ENCODE data around the gene PTPRN2.

PTPRN2 gene

DNA sequence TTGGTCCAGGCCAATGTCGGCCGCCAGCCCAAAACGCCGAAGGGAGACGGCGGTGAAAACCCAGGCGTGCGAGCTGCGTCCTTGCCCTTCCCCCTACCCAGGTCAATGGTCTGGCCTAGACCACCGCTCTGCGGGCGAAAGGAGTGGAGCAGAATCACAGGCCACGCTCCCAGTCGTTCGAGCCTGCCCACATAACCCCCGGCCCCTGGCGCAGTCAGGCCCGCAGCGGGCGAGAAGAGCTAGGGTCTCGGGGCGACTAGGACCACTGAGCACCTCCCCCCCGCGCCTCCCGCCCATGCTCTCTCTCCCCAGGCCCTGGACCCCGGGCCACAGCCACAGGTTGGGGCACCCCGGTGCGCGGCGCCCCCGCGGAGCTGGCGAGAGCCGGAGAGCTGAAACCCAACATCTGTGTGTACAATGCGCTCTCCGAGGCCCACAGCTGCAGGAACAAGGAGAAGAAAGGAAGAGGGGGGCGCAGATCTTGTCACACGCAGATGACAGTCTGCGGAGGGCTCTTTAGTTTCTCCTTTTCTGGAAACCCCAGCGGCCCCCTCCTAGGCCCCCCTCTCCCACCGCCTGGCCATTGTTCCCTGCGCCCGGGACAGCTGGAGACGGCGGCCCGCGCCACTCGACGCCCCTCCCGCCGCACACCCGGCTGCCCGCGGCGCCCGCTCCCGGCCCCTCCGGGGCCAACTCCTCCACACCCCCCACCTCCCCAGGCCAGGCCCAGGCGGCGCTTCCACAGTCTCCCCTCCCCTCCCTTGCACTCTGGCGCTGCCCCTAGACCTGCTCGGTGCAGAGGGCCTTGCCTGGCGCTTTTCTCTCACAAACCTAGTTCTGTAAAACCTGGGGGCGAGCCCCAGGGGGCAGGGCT, 895.8 kb downstream of the PTPRN2 start:
- DNase-seq (ENCODE audit: low spot score) = no peak

- DNase-seq (ENCODE audit: low spot score) = peak; percentile 77
Observed at GRCh38 chr7:157690833-157691585, 896.6 kb downstream of the PTPRN2 start.

GRCh38 chr7:157690058-157690832, 897.4 kb downstream of the PTPRN2 start:
- no peak for DNase-seq (ENCODE audit: low spot score)

DNA sequence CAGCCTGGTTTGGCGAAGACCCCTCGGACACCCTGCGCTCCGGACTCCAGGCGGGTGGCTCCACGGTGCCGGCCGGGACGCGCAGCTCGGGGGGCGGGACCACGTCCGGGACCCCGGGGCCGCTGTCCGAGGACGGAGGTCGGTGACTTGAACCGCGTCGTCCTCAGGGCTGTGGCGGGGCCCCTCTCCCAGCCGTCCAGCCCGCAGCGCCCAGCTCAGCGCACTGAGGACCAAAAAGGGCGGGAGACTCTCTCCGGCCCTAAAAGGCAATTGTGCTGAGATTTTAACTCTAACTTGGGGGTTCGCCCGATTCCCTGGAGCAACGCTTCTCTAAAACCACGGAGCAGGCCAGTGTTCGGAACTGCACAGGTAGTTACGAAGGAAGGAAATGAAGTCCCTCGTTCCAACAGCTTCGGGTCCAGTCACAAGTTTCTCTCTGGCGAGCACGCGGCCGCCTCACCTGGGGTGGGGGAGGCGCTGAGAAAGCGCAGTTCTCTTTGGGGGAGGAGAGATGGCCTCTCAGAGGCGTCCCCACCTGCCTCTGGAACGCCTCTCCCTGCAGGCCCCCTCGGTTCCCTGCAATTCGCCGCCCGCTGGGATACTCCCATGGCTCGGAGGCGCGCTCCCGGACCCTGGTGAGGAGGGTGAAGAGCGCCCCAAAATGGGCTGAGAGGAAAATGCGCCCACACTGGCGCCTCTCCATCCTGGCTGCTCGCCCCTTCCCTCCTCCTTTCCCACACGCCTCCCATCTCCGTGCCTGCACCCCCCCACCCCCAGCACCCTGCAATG, 898.2 kb downstream of the PTPRN2 start:
- no peak for DNase-seq (ENCODE audit: low spot score)

DNA sequence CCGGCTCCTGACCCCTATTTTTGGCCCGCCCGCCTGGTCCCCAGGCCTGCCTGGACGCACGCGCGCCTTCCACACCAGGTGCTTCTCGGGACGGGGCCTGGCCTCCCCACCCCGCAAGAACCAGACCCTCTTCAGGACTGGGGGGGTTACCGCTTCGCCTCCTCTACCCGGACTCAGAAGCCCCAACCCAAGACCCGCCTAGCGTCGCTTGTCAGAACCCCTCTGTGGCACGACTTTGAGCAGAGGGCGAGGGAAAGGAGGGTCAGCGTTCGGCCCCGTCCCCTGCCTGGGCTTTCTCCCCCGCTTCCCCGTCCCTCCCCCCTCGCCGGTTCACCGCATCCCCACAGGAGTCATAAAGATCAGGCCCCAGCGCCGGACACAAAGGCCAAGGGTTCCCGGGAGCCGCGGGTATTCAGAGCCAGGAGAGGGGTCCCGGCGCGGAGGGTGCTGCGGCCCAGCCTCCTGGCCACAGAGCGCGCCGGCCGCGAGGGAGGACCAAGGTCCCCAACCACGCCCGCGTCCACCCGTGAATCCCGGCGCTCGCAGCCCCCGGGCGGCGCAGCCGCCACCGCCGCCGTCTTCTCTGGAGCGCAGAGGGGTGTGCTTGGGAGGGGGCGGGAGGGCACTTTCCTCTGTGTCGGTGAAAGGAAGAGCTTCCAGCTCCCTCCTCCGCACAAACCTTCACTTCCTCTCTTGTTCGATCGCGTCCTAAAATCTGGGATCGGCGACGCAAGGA, 898.9 kb downstream of the PTPRN2 start:
- DNase-seq (ENCODE audit: low spot score) = no peak

- DNase-seq (ENCODE audit: low spot score) = no peak
Observed at GRCh38 chr7:157687845-157688532, 899.6 kb downstream of the PTPRN2 start.

- DNase-seq (ENCODE audit: low spot score) = no peak
Observed at GRCh38 chr7:157687158-157687557, 900.5 kb downstream of the PTPRN2 start.

DNA sequence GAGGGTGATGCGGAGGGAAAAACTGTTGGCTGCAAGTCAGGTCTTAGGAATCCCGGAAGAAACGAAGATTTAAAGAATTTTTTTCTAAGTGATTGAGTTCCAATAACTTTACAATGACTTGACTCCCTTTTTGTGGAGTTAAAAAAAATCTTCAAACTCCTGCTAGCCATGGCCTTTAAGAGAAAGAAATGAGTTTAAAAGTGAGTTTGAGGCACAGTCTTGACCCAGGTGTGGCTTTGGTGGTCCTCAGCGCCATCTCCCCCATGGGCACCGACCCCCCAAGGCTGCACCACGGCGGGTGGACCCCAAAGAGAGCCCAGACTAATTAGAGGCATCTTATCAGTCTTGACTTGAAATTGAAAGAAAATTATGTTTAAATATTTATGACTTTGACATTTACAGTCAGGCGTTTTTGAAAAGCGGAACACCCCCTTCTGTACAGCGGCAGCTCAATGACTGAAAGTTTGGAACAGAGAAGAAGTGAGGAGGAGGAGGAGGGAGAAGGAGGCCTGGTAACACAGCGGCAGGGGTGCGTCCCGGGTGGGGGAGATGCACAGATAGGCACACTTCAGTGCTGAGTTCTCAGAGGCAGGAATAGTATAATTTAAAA, 901.2 kb downstream of the PTPRN2 start:
- peak; percentile 80 for DNase-seq (ENCODE audit: low spot score)

GRCh38 chr7:157685430-157686284, 902.0 kb downstream of the PTPRN2 start:
- DNase-seq (ENCODE audit: low spot score) = no peak

GRCh38 chr7:157684909-157685429, 902.7 kb downstream of the PTPRN2 start:
- no peak for DNase-seq (ENCODE audit: low spot score)

- no peak for DNase-seq (ENCODE audit: low spot score)
Observed at GRCh38 chr7:157684157-157684908, 903.3 kb downstream of the PTPRN2 start.

DNA sequence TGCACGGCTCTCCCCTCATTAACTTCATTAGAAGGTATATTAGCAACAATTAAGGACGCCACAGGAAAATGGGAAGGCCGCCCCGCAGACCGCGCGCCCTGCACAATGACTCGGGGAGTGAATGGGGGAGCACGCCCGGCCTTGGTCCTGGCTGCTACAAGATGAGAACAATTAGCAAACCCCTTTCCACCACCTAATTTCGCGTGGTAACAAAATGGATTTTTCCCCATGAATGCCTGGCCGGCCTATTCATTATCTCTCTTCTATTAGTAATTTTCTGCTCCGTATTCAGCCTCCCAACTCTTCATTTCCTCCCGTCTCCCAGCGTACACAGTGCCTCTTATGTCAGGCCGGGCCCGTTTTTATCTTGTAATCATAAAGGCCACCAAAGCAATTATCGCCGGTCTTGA, 903.9 kb downstream of the PTPRN2 start:
- DNase-seq (ENCODE audit: low spot score) = no peak

GRCh38 chr7:157682946-157683746, 904.5 kb downstream of the PTPRN2 start:
- DNase-seq (ENCODE audit: low spot score) = no peak

DNA sequence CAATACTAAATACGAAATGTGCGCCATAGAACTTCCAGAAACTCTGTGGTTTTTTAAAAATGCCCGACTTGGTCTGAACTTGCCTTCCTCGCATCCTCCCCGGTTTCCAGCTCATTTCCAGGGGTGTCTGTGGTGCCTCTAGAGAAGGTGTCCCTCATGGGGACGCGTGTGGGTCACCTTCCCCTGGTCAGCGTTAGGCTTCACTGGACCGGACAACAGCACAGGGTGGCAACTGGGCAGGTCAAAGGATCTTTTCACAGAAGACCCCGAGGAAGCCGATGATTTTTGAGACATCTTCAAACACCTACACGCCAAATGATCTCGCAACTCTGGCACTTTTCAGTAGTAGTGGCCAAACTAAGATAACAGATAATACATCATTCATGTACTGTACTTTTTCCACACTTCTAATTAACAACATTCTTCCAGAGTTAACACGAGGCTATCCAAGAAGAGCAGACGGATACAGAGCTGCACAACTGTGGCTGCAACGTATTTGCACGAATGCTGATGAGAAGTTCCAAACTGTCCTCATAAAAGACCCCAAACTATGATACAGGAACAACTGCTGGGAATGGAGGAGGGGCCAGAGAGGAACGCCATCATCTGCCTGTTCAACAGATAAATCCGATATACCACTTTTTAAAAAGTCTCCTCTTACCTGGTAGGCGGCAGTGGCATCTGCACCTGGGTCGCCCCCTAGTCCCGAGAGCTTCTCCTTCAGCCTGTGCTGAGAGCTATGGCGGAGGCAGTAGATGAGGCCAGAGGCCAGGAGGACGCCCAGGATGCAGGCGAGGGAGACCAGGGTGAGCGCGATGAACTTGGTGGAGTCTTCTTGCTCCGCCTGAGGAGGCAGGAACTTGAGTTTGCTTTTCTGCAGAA, 905.3 kb downstream of the PTPRN2 start:
- DNase-seq (ENCODE audit: low spot score) = no peak

DNA sequence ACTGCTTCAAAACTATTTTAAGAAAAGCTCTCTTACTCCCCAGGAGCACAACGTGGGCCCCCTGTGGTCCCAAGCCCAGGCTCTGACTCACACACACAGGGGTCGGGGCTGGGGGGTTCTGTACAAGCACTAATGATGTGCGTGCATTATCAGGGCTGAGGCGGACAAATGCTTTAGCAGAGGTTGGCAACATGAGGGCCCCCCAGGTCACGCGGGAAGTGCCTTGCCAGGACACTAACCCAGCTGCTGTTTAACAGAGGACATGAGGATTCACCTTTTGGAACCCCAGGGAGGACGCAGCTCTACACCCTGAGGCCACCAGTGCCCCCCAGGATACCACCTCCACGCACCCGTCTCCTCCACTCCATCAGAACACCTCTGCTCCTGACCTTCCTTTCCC, 908.0 kb downstream of the PTPRN2 start:
- DNase-seq (ENCODE audit: low spot score) = no peak

DNA sequence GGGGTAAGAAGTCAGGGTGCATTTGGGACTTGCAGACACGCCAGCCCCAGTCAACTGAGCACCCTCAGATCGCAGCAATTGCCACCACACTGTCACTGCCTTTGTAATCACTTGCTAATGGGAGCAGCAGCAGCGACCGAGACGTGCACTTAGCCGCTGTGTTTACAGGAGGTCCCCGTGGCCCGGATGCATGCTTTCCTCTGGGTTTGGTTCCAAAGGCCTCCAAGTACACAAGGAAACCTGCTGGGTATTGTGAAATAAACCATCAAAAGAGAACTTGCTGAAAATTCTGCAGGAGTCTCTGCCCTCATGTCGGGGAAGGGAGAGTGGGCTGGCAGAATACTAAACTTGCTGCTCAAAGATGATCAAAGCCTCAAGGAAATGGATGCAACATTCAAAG, 909.1 kb downstream of the PTPRN2 start:
- DNase-seq (ENCODE audit: low spot score) = peak; percentile 57

All from putamen (tissue), 1 donor.